Transverse colon (tissue), 4 donors: Measurements from ENCODE around the gene GABBR2. TPM values are rescaled to one million over a fixed set of nuclear protein-coding genes. Genes with fewer than 3 reads are reported as not detected.
"Not testable (repeated sequence)": the region's sequence is repeated elsewhere in the genome, so short reads cannot be mapped to it uniquely, and the experiment has no call there.

Experiments
- DNase-seq: peaks from one replicate; pipeline ENCODE4 v3.0.0-alpha.2; 2019
- H3K27ac ChIP-seq, 4 donors: fragments of 200-600 bp; sonication (generic); 2 replicates each; pipeline ENCODE4 v1.5.1; 2016 to 2018; ENCODE audit warnings: inconsistent platforms in 4 of 4
- H3K27me3 ChIP-seq: fragments of 200-600 bp; sonication (generic); 2 replicates; pipeline ENCODE4 v1.5.1; 2017; ENCODE audit warnings: inconsistent platforms
- H3K36me3 ChIP-seq, 4 donors: fragments of 200-600 bp; sonication (generic); 2 replicates each; pipeline ENCODE4 v1.5.1; 2017 to 2019; ENCODE audit warnings: inconsistent platforms in 4 of 4
- H3K4me1 ChIP-seq, 4 donors: fragments of 200-600 bp; sonication (generic); 2 replicates each; pipeline ENCODE4 v1.5.1; 2017 to 2020; ENCODE audit warnings: inconsistent platforms in 4 of 4
- H3K4me3 ChIP-seq, 4 donors: fragments of 200-600 bp; sonication (generic); 1 replicate in 1 of 4; 2 replicates in 3 of 4; pipeline versions ENCODE4 v1.5.1 to v1.6.1; 2017 to 2019; ENCODE audit warnings: inconsistent platforms in 4 of 4
- H3K9me3 ChIP-seq, 2 donors: fragments of 200-600 bp; sonication (generic); 2 replicates each; pipeline ENCODE4 v1.5.1; 2017 to 2019; ENCODE audit warnings: inconsistent platforms in 2 of 2
- CTCF ChIP-seq, 5 experiments: fragments of 200-600 bp in 3 of 5; fragments of 450-650 bp in 2 of 5; sonication (generic) in 3 of 5; IDR thresholded peaks; 1 replicate in 2 of 5; 2 replicates in 3 of 5; pipeline ENCODE4 v1.5.1; 2016 to 2017; ENCODE audit warnings: antibody characterized with exemption in 5 of 5, inconsistent platforms in 3 of 5, mild to moderate bottlenecking in 2 of 5, moderate library complexity in 1 of 5
- EP300 ChIP-seq: sonication (generic); formaldehyde crosslinking; IDR thresholded peaks from one replicate; pipeline ENCODE4 v1.6.1; 2017; ENCODE audit warnings: antibody characterized with exemption, low read depth
- POLR2A ChIP-seq: fragments of 450-650 bp; IDR thresholded peaks from one replicate; pipeline ENCODE4 v1.6.1; 2016; ENCODE audit warnings: antibody characterized with exemption, mild to moderate bottlenecking, moderate library complexity
- POLR2AphosphoS5 ChIP-seq, 3 donors: sonication (generic); formaldehyde crosslinking; IDR thresholded peaks; one replicate each; pipeline ENCODE4 v1.6.1; 2016; ENCODE audit warnings: antibody characterized with exemption in 3 of 3
- WGBS, 2 donors: methylation state at CpG; one replicate each; pipeline ENCODE4 v1.1.5; 2018; ENCODE audit warnings: low coverage in 1 of 2; 5-methylcytosine and 5-hydroxymethylcytosine counted together
- in situ Hi-C, 4 donors: fragments of 200-750 bp; cut with MboI; loops; one replicate each; pipeline versions ENCODE4 v1.15.0 to v1.15.1; 2017; ENCODE audit warnings: low sequenced_read_pairs in 3 of 4, low pct_ligation_motif_present in 1 of 4, low pct_unique_long_range_greater_than_20kb in 1 of 4
- intact Hi-C: fragments of 100-400 bp; cut with DNase I; formaldehyde crosslinking; loops from one replicate; pipeline ENCODE4 v1.15.1; 2023; ENCODE audit warnings: low total_unique reads
- total RNA-seq, 4 donors: library from RNA; depleted of rRNA; stranded (reverse); fragments of >200 nt; gene quantifications; one replicate each; pipeline ENCODE4 v1.1.0, GENCODE V29; 2016

The GABBR2 gene
- total RNA-seq, 4 donors from 2014 or later: not detected

GRCh38 chr9:98686961-98687855 lies 21.5 kb downstream of the GABBR2 start:
- H3K4me1 ChIP-seq: no peaks in the 10 kb centered on the region
- no peaks in the 10 kb centered on the region for H3K36me3 ChIP-seq
- no peak overlapping the region for H3K27ac ChIP-seq
- DNase-seq: no peak
- no peaks in the 10 kb centered on the region for H3K27me3 ChIP-seq
- H3K9me3 ChIP-seq: no peaks in the 10 kb centered on the region
- H3K4me3 ChIP-seq: no peak overlapping the region
- intact Hi-C loops: no loop called here
- WGBS, 2 donors: 0 to 65% methylated on average over 1 to 7 of the region's 7 CpGs
- TF ChIP-seq POLR2A (no peak), CTCF (IDR thresholded peaks at IDR 0.05) (no peak), POLR2AphosphoS5 (IDR thresholded peaks at IDR 0.05) (no peak), EP300 (no peak)
- in situ Hi-C loops: loop anchor here in 1 of 4 donors (25.0 kb wide), 1 partner anchor 375 kb away; no protein-coding TSS in a partner anchor

GRCh38 chr9:98684816-98685215 lies 23.9 kb downstream of the GABBR2 start:
- H3K4me3 ChIP-seq, H3K27me3 ChIP-seq, H3K27ac ChIP-seq, intact Hi-C loops, H3K4me1 ChIP-seq, H3K36me3 ChIP-seq, DNase-seq, H3K9me3 ChIP-seq: not testable (repeated sequence)
- in situ Hi-C loops: loop anchor here in 1 of 4 donors (25.0 kb wide), 1 partner anchor 373 kb away; no protein-coding TSS in a partner anchor
- WGBS, 2 donors: 100% methylated on average over 2 of the region's 2 CpGs; no CpG with 5 or more reads in 1 of the 2 donors

- Histone ChIP-seq H3K27ac (no peak overlapping the region), H3K4me3 (no peak overlapping the region), H3K27me3 (no peaks in the 10 kb centered on the region), H3K9me3 (no peaks in the 10 kb centered on the region), H3K36me3 (no peaks in the 10 kb centered on the region), H3K4me1 (no peaks in the 10 kb centered on the region)
- TF ChIP-seq CTCF (IDR thresholded peaks at IDR 0.05) (peak in 4 of 5 experiments; percentile 13 to 43 (median 27)), POLR2AphosphoS5 (IDR thresholded peaks at IDR 0.05) (no peak)
- in situ Hi-C loops (loop anchor here in 1 of 4 donors (25.0 kb wide), 1 partner anchor 366 kb away; no protein-coding TSS in a partner anchor), intact Hi-C loops (no loop called here)
- peak; percentile 11 for DNase-seq
- 3 to 12% methylated on average over 7 to 9 of the region's 9 CpGs for WGBS, 2 donors
Observed at GRCh38 chr9:98678244-98678842, 30.4 kb downstream of the GABBR2 start.

- in situ Hi-C loops: no loop called here
- Histone ChIP-seq H3K4me3 (no peak overlapping the region), H3K36me3 (no peaks in the 10 kb centered on the region), H3K27ac (no peak overlapping the region), H3K27me3 (no peaks in the 10 kb centered on the region), H3K9me3 (no peaks in the 10 kb centered on the region), H3K4me1 (no peaks in the 10 kb centered on the region)
- intact Hi-C loops: no loop called here
- TF ChIP-seq POLR2AphosphoS5 (IDR thresholded peaks at IDR 0.05) (no peak), EP300 (no peak), POLR2A (no peak), CTCF (IDR thresholded peaks at IDR 0.05) (no peak)
- 56 to 100% methylated on average over 1 to 5 of the region's 5 CpGs for WGBS, 2 donors
- no peak for DNase-seq
Observed at GRCh38 chr9:98673681-98674080, 35.1 kb downstream of the GABBR2 start.
